Measurements from ENCODE around the gene KLHL10.
A peak's percentile ranks its signal among the peaks of the same experiment; 100 is the strongest.

DNA sequence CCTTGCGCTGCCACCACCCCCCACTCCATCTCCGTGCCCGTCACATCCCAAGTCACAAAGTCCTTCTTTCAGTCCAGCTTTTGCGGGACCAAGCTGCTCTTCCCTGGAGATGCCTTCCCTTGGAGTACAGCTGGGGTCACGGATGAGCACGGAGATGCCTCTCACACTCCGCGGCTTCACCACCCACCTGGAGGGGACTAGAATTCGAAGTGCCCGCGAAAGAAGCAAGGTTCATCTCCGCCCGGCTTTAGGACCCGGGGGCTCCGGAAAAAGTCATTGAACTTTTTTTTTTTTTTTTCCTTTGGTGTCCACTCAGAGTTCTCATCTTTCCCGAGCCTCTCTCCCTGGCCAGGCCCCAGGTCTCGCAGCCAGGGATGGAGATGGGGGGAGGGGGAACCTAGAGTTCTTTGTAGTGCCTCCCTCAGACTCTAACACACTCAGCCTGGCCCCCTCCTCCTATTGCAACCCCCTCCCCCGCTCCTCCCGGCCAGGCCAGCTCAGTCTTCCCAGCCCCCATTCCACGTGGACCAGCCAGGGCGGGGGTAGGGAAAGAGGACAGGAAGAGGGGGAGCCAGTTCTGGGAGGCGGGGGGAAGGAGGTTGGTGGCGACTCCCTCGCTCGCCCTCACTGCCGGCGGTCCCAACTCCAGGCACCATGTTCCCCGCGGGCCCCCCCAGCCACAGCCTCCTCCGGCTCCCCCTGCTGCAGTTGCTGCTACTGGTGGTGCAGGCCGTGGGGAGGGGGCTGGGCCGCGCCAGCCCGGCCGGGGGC, 25.1 kb upstream of the KLHL10 start, which contains the start of gene FKBP10:
- no peak; the same call in 1 of the 2 replicates for TF ChIP-seq CREB1 (CRISPR knock-in tag; IDR thresholded peaks at IDR 0.05; ENCODE audit: low read depth)
- TF ChIP-seq, protein P1, sequence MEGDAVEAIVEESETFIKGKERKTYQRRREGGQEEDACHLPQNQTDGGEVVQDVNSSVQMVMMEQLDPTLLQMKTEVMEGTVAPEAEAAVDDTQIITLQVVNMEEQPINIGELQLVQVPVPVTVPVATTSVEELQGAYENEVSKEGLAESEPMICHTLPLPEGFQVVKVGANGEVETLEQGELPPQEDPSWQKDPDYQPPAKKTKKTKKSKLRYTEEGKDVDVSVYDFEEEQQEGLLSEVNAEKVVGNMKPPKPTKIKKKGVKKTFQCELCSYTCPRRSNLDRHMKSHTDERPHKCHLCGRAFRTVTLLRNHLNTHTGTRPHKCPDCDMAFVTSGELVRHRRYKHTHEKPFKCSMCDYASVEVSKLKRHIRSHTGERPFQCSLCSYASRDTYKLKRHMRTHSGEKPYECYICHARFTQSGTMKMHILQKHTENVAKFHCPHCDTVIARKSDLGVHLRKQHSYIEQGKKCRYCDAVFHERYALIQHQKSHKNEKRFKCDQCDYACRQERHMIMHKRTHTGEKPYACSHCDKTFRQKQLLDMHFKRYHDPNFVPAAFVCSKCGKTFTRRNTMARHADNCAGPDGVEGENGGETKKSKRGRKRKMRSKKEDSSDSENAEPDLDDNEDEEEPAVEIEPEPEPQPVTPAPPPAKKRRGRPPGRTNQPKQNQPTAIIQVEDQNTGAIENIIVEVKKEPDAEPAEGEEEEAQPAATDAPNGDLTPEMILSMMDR (conservative IDR thresholded peaks at IDR 0.05; ENCODE audit: low read depth in 2 of 2): no peak
- TF ChIP-seq POLR2AphosphoS5 (IDR thresholded peaks at IDR 0.05; ENCODE audit: low read depth): peak; percentile 71
- TF ChIP-seq, protein P2, sequence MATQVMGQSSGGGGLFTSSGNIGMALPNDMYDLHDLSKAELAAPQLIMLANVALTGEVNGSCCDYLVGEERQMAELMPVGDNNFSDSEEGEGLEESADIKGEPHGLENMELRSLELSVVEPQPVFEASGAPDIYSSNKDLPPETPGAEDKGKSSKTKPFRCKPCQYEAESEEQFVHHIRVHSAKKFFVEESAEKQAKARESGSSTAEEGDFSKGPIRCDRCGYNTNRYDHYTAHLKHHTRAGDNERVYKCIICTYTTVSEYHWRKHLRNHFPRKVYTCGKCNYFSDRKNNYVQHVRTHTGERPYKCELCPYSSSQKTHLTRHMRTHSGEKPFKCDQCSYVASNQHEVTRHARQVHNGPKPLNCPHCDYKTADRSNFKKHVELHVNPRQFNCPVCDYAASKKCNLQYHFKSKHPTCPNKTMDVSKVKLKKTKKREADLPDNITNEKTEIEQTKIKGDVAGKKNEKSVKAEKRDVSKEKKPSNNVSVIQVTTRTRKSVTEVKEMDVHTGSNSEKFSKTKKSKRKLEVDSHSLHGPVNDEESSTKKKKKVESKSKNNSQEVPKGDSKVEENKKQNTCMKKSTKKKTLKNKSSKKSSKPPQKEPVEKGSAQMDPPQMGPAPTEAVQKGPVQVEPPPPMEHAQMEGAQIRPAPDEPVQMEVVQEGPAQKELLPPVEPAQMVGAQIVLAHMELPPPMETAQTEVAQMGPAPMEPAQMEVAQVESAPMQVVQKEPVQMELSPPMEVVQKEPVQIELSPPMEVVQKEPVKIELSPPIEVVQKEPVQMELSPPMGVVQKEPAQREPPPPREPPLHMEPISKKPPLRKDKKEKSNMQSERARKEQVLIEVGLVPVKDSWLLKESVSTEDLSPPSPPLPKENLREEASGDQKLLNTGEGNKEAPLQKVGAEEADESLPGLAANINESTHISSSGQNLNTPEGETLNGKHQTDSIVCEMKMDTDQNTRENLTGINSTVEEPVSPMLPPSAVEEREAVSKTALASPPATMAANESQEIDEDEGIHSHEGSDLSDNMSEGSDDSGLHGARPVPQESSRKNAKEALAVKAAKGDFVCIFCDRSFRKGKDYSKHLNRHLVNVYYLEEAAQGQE (IDR thresholded peaks at IDR 0.05; ENCODE audit: unreplicated experiment): no peak
- TF ChIP-seq ZNF331 (CRISPR knock-in tag; IDR thresholded peaks at IDR 0.05; ENCODE audit: low read depth): no peak
- no peak for TF ChIP-seq EZH2 (IDR thresholded peaks at IDR 0.05; ENCODE audit: low read depth, unreplicated experiment)
- TF ChIP-seq ZNF114 (CRISPR knock-in tag; IDR thresholded peaks at IDR 0.05): no peak
- TF ChIP-seq ZNF462 (CRISPR knock-in tag; IDR thresholded peaks at IDR 0.05): no peak

Measured in GM23338 (cell line).